Thoracic aorta (tissue), 2 donors: ENCODE measurements around the gene NPHP4. TPM values are rescaled to one million over a fixed set of nuclear protein-coding genes. Genes with fewer than 3 reads are reported as not detected.

Experiments
- ATAC-seq: fragments of 150-250 bp; one replicate; pipeline ENCODE4 v1.8.0; 2017; ENCODE audit warnings: low read depth; ENCODE audit not compliant: insufficient number of reproducible peaks, low FRiP score
- DNase-seq: peaks from one replicate; pipeline ENCODE4 v3.0.0-alpha.2; 2020; ENCODE audit warnings: low spot score
- H3K27ac ChIP-seq, 2 donors: fragments of 200-600 bp; sonication (generic); 1 replicate in 1 of 2; 2 replicates in 1 of 2; pipeline ENCODE4 v1.5.1; 2016; ENCODE audit warnings: mild to moderate bottlenecking in 2 of 2, moderate library complexity in 2 of 2
- H3K27me3 ChIP-seq: fragments of 200-600 bp; sonication (generic); replicated peaks from 2 replicates; pipeline ENCODE4 v1.6.0; 2016; ENCODE audit warnings: mild to moderate bottlenecking; ENCODE audit not compliant: insufficient read depth
- H3K36me3 ChIP-seq: fragments of 200-600 bp; sonication (generic); one replicate; pipeline ENCODE4 v1.5.1; 2016
- H3K4me1 ChIP-seq, 2 donors: fragments of 200-600 bp; sonication (generic); 1 replicate in 1 of 2; 2 replicates in 1 of 2; pipeline versions ENCODE4 v1.5.1 to v1.6.0; 2016; ENCODE audit warnings: low read depth in 2 of 2, mild to moderate bottlenecking in 1 of 2; ENCODE audit not compliant: control insufficient read depth in 1 of 2
- H3K4me3 ChIP-seq: fragments of 200-600 bp; sonication (generic); 2 replicates; pipeline ENCODE4 v1.5.1; 2016; ENCODE audit warnings: mild to moderate bottlenecking
- H3K9me3 ChIP-seq: fragments of 200-600 bp; sonication (generic); 2 replicates; pipeline ENCODE4 v1.5.1; 2016
- total RNA-seq, 2 donors: library from RNA; depleted of rRNA; stranded (reverse); fragments of >200 nt; gene quantifications; one replicate each; pipeline versions ENCODE4 v1.1.0 to v1.2.3, GENCODE V29; 2016
- TF ChIP-seq, protein P1 (sequence below): fragments of 200-600 bp; sonication (generic); IDR thresholded peaks from one replicate; pipeline ENCODE4 v1.5.1; 2019; ENCODE audit warnings: antibody characterized with exemption

NPHP4 gene
- total RNA-seq, 2 donors from 2014 or later: 11.4 to 15.1 TPM

DNA sequence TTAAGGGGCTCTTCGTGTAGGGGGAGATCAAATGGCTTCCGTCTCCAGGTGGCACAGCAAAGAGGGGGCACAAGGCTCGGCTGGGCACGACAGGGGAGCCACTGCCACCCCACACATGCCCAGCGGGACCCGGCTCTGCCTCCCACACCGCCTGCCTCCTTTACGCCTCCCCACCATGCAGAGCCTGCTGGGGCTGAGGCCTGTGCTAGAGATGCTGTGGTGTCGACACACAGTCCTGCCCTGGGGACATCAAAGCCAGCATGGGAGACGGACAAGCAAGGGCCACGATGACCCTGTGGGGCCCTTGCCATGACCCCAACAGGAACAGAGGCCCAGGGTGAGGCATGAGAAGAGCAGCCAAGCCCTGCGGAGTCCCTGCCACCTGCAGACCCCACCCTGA lies 102.8 kb downstream of the NPHP4 start:
- Histone ChIP-seq H3K9me3 (no peaks in the 10 kb centered on the region), H3K36me3 (peaks cover 6% of the 10 kb centered on the region), H3K4me3 (no peak overlapping the region), H3K27ac (no peak overlapping the region), H3K27me3 (no peaks in the 10 kb centered on the region), H3K4me1 (no peaks in the 10 kb centered on the region)
- TF ChIP-seq, protein P1, sequence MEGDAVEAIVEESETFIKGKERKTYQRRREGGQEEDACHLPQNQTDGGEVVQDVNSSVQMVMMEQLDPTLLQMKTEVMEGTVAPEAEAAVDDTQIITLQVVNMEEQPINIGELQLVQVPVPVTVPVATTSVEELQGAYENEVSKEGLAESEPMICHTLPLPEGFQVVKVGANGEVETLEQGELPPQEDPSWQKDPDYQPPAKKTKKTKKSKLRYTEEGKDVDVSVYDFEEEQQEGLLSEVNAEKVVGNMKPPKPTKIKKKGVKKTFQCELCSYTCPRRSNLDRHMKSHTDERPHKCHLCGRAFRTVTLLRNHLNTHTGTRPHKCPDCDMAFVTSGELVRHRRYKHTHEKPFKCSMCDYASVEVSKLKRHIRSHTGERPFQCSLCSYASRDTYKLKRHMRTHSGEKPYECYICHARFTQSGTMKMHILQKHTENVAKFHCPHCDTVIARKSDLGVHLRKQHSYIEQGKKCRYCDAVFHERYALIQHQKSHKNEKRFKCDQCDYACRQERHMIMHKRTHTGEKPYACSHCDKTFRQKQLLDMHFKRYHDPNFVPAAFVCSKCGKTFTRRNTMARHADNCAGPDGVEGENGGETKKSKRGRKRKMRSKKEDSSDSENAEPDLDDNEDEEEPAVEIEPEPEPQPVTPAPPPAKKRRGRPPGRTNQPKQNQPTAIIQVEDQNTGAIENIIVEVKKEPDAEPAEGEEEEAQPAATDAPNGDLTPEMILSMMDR: no peak
- no peak for ATAC-seq
- no peak for DNase-seq

DNA sequence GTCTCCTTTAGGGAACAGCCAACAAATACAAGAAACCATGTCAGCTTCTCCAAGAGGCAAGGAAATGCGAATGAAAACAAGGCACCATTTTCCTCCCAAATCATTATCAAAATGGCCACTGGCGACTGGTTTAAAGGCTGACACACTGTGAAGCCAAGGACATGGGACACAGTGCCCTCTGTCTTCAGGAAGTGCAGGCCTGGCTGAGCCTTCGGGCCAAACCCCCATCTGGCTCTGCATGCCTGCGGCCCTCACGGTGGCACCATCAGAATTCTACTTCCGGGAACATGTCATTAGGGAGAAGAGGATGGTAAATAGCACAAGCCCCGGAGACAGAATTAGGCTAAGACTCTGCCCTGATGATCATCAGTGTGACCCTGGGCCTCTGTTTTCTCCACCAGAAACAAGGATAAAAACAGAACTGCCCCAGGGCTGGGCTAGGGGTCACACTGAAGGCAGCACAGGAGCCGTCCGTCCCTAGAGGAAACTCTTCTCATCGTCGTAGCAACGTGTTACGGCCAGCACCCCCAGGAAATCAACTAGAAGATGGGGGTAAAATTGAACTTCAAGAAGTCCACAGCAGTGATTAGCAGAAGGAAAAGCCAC lies 103.5 kb downstream of the NPHP4 start:
- no peak overlapping the region for H3K4me3 ChIP-seq
- TF ChIP-seq, protein P1: no peak
- H3K36me3 ChIP-seq: peaks cover 6% of the 10 kb centered on the region
- ATAC-seq: no peak
- H3K27ac ChIP-seq: no peak overlapping the region
- DNase-seq: no peak
- no peaks in the 10 kb centered on the region for H3K4me1 ChIP-seq
- no peaks in the 10 kb centered on the region for H3K9me3 ChIP-seq
- no peaks in the 10 kb centered on the region for H3K27me3 ChIP-seq

DNA sequence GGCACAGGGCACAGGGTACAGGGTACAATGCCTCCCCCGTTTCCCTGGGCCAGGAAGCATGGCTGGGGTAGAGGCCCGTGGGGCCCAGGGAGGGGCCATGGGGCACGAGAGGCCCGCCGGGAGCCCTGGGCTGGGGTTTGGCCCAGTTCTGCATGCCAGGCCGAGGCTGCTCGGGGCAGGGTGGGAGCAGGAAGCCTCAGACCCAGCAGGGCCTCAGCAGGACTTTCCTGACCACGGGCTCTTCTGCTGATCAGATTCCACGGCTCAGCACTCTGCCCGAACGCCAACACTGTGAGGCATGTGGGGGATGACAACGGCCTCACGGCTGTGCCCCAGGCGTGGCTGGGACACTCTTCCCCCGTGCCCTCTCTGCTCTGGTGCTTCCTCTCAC lies 104.3 kb downstream of the NPHP4 start:
- Histone ChIP-seq H3K4me3 (no peak overlapping the region), H3K36me3 (peaks cover 6% of the 10 kb centered on the region), H3K27ac (no peak overlapping the region), H3K27me3 (no peaks in the 10 kb centered on the region), H3K9me3 (no peaks in the 10 kb centered on the region), H3K4me1 (no peaks in the 10 kb centered on the region)
- DNase-seq (no peak), ATAC-seq (no peak)
- TF ChIP-seq, protein P1: no peak

DNA sequence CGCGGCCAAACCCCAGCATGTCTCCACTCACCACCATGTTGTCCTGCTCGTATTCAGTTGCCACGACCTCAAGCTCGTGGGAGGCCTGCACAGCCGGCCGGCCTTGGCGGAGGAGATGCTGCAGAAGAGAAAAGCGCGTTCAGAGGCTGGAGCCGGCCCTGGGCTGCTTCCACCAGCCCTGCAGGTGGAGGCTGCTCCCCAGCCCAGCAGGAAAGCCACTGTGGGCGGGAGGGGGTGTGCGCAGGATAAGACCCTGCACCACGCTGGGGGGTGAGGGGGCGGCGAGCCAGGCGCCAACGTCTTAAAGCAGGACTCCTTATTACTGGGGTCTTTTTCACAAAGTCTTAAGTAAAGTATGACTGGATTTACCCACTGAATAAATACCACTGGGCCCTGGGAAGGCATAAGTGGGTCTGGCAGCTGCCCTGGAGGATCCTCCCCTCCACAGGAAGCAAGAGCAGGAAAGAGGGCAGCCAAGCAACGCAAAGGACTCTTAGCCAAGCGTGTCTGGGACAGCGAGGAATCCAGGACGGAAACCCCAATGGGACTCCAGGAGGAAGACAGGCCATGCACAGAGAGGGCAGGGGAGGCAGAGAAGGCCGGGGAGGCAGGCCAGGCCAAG lies 104.8 kb downstream of the NPHP4 start:
- H3K36me3 ChIP-seq: peaks cover 6% of the 10 kb centered on the region
- TF ChIP-seq, protein P1: no peak
- no peak overlapping the region for H3K27ac ChIP-seq
- no peaks in the 10 kb centered on the region for H3K27me3 ChIP-seq
- no peaks in the 10 kb centered on the region for H3K4me1 ChIP-seq
- no peak for DNase-seq
- H3K4me3 ChIP-seq: no peak overlapping the region
- H3K9me3 ChIP-seq: no peaks in the 10 kb centered on the region
- ATAC-seq: no peak

DNA sequence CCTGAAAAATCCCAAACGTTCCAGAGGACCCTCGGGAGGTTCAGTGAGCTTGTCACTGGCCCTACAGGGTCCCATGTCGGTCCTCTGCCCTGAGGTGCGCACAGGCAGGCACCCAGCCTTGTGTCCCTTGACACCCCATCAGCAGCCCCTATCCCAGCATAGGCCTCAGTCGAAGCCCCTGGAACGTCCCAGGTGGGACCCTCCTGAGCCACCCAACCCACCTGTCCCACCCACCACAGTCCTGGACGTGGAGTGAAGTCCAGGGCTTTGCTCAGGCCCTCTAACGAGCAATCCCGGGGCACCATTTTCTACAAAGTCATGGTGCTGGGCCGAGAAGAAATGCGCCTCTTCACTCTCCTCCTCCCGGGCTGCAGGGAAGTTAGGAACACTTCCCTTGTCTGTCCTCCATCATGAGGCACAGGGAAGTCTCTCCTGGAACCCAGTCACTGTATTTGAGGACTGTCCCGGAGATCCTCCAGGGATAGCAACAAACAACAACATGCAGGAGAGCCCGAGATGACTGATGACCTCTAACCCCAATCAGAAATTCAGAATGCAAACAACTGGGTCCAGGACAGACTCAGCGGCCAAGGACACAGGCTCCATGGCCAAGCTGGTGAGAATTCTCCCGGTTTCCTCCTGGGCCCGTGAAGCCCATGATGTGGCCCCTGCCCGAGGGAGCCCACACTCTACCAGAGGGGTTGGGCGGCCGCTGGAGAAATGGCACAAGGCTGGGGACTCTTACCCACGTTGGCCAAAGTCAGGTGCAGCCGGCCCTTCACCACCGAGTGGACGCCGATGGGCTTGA lies 105.5 kb downstream of the NPHP4 start:
- Histone ChIP-seq H3K4me1 (no peaks in the 10 kb centered on the region), H3K36me3 (peaks cover 6% of the 10 kb centered on the region), H3K27ac (no peak overlapping the region), H3K4me3 (no peak overlapping the region), H3K27me3 (no peaks in the 10 kb centered on the region), H3K9me3 (no peaks in the 10 kb centered on the region)
- DNase-seq (no peak), ATAC-seq (no peak)
- TF ChIP-seq, protein P1: no peak
